Endothelial cell of coronary artery (primary cell): ENCODE measurements around the gene SPATA31A1. TPM values are rescaled to one million over a fixed set of nuclear protein-coding genes. Genes with fewer than 3 reads are reported as not detected.

Source experiments
- total RNA-seq: library from RNA; depleted of rRNA; stranded (reverse); fragments of >200 nt; gene quantifications from 2 replicates; pipeline ENCODE4 v1.2.3, GENCODE V29; 2014

The SPATA31A1 gene
- total RNA-seq = not detected in 2 replicates

GRCh38 chr9:39355369-39355768 lies at the start of gene SPATA31A1:
Gene SPATA31A1 (plus strand): TSS chr9:39355669. CDS start chr9:39355731, 62 bp downstream.

Other genes with a start within 250 kb of the SPATA31A1 start
- gene CNTNAP3, start 67.5 kb upstream of the SPATA31A1 start, total RNA-seq = 34.0 and 60.5 TPM in 2 replicates